M059J (cell line): ENCODE measurements around the gene SELP. TPM values are rescaled to one million over a fixed set of nuclear protein-coding genes. Genes with fewer than 3 reads are reported as not detected.
"Not testable (repeated sequence)": the region's sequence is repeated elsewhere in the genome, so short reads cannot be mapped to it uniquely, and the experiment has no call there.

Source experiments
- DNase-seq: peaks from one replicate; pipeline ENCODE4 v3.0.0-alpha.2; 2012; ENCODE audit warnings: low read depth
- total RNA-seq: library from RNA; depleted of rRNA; stranded (reverse); fragments of >200 nt; shearing (Covaris generic); gene quantifications from 2 replicates; pipeline ENCODE4 v1.2.3, GENCODE V29; 2014; rRNA removed

Gene SELP
- total RNA-seq: not detected in 2 replicates

DNA sequence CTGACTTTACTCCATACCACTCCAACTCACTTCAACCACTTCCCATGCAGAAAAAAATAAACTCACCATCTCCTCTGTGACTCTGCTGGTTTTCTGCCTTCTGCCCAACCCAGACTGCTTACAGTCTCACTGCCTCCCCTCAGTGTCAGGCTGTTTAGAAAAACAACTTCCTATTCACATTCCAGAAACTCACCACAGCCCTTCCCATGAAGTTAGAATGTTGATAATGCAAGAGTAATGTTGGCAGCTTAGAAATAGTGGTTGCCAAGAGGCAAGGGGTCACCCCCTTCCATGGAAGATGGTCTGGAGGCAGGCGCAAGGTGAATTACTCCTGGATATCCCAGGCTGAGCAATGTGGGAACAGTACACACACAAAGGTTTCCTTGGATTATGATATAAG lies at the start of gene SELP:
Gene SELP (minus strand): TSS at position 119 of the 400 bp plus-strand sequence. CDS start 50 bp downstream, at position 69.
- no peak for DNase-seq

DNA sequence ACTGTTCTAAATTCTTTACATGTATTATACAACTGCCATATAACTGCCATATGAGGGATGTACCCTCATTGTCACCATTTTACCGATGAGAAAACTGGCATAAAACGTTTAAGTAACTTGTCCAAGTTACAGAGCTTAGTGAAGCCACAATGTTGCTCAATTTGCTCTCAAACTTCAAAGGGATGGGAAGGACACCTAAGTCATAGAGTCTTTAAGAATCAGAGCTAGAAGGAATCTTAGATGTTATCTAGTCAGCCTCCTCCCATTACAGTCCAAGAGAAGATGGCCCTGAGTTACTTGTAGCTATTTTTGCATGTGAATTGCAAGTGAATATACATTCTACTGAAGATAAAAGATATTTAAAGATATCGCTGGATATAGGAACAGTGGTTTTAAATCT lies 49.8 kb upstream of the SELP start:
- DNase-seq: no peak

DNA sequence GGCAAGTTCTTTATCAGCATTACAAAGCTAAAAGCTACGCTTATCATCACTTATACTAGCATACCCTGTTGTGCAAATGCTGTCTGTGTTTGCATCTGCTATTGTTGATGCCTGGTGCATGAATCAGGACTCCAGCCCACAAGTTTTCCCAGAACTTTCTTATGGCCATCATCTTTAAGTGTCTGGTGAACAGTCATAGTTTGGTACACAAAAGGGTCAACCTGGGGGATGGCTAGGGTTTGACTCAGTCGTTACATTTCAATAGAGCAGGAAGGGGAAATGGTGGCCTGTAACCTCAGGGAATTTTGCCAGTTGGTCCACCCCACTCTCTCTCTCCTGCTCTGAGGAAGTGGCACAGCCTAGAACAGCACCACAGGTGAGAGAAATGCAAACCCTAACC lies 46.1 kb upstream of the SELP start:
- DNase-seq: peak; percentile 17

DNA sequence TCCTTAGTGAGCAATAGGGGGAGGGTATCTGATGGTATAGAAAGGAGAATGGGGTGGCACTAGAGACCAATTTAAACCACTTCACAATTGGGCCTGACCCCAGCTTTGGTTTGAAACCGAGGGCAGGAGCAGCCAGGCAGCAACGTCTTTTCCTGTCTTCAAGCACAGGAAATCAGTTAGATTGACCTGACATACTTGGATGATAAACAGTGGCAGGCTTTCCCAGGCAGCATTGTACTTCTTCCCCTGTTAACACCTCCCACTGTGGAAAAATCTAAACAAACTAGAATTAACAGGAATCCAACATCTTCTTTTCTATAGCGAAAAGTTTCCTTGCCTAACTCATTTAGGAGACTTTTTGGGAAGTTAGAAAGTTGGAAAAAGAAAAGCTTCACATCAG lies 40.9 kb upstream of the SELP start:
- no peak for DNase-seq

DNA sequence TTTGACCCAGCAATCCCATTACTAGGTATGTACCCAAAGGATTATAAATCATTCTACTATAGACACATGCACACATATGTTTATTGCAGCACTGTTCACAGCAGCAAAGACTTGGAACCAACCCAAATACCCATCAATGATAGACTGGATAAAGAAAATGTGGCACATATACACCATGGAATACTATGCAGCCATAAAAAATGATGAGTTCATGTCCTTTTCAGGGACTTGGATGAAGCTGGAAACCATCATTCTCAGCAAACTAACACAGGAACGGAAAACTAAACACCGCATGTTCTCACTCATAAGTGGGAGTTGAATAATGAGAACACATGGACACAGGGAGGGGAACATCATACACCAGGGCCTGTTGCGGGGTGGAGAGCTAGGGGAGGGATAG lies 40.3 kb upstream of the SELP start:
- not testable (repeated sequence) for DNase-seq

DNA sequence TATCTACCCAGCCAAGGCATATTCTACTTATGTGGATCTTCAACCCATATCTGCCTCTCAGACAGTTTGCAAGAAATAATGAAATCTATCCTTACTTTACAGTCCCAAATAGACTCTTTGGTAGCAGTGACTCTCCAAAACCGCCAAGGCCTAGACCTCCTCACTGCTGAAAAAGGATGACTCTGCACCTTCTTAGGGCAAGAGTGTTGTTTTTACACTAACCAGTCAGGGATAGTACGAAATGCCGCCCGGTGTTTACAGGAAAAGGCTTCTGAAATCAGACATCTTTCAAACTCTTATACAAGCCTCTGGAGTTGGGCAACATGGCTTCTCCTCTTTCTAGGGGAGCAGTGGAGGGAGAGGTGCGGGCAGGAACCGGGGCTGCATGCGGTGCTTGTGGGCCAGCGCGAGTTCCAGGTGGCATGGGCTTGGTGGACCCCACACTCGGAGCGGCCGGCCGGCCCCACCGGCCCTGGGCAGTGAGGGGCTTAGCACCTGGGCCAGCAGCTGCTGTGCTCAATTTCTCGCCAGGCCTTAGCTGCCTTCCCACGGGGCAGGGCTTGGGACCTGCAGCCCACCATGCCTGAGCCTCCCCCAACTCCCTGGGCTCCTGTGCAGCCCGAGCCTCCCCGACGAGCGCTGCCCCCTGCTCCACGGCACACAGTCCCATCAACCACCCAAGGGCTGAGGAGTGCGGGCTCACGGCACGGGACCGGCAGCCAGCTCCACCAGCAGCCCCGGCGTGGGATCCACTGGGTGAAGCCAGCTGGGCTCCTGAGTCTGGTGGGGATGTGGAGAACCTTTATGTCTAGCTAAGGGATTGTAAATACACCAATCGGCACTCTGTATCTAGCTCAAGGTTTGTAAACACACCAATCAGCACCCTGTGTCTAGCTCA lies 38.0 kb upstream of the SELP start:
- not testable (repeated sequence) for DNase-seq

DNA sequence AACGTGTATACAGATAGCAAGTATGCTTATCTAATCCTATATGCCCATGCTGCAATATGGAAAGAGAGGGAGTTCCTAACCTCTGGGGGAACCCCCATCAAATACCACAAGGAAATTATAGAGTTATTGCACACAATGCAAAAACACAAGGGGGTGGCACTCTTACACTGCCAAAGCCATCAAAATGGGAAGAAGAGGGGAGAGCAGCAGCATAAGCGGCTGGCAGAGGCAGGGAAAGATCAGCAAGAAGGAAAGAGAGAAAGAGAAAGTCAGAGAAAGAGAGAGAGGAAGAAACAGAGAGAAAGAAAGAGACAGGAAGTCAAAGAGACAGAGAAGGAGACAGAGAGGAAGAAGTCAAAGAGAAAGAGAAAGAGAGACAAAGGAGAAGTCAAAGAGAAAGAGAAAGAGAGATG lies 37.3 kb upstream of the SELP start:
- DNase-seq: not testable (repeated sequence)

DNA sequence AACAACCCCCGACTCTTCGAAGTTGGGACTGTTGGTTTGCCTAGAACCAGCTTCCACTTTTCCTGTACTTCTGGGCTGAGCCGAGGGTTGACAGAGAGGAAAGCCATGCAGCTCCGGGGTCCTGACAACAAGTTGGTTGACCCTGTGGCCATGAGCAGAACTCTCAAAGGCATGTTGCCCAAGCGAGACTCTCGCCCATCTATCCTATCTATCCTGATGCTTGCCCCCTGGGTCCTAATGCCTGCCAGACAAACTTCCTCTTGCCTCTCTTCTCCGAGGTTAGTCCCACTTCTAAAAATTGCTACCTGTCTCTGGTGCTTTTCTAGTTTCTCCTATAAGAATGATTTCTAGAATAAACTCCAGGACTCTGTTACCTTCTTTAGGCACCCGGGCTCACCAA lies 32.8 kb upstream of the SELP start:
- not testable (repeated sequence) for DNase-seq

DNA sequence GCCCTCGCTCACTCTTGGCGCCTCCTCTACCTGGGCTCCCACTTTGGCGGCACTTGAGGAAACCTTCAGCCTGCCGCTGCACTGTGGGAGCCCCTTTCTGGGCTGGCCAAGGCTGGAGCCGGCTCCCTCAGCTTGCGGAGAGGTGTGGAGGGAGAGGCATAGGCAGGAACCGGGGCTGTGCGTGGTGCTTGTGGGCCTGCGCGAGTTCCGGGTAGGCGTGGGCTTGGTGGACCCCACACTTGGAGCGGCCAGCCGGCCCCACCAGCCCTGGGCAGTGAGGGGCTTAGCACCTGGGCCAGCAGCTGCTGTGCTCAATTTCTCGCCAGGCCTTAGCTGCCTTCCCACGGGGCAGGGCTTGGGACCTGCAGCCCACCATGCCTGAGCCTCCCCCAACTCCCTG lies 31.1 kb upstream of the SELP start:
- not testable (repeated sequence) for DNase-seq

DNA sequence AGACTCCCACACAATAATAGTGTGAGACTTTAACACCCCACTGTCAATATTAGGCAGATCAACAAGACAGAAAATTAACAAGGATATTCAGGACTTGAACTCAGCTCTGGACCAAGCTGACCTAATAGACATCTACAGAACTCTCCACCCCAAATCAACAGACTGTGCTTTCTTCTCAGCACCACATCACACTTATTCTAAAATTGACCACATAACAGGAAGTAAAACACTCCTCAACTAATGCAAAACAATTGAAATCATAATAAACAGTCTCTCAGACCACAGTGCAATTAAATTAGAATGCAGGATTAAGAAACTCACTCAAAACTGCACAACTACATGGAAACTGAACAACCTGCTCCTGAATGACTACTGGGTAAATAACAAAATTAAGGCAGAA lies 28.9 kb upstream of the SELP start:
- DNase-seq: not testable (repeated sequence)

DNA sequence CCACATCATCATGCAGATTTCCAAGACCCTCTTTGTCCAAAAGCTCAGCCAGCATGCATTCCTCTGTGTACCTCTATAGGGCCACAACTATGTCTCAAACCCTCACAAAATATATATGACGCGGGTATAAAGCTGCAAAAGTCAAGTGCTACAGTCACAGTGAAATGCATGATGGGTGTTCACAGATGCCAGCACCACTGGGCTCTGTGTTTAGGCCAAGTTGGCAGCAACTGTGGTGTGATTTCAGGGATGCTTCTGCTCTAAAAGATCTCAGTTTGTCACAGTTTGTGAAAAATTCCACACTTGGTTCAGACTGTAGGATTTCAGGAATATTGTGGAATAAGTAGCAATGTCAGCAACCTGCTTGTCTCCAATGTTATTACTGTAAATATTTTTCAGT lies 23.9 kb upstream of the SELP start:
- DNase-seq: no peak

DNA sequence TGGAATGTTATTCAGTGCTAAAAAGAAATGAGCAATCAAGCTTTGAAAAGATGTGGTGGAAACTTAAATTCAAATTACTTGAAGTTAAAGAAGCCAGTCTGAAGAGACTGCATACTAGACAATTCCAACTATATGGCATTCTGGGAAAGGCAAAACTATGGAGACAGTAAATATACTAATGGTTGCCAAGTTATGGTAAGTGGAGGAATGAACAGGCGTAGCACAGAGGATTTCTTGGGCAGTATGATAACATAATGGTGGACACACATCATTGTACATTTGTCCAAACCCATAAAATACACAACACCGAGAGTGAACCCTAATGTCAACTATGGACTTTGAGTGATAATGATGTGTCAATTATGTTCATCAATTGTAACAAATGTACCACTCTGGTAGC lies 21.1 kb upstream of the SELP start:
- no peak for DNase-seq

DNA sequence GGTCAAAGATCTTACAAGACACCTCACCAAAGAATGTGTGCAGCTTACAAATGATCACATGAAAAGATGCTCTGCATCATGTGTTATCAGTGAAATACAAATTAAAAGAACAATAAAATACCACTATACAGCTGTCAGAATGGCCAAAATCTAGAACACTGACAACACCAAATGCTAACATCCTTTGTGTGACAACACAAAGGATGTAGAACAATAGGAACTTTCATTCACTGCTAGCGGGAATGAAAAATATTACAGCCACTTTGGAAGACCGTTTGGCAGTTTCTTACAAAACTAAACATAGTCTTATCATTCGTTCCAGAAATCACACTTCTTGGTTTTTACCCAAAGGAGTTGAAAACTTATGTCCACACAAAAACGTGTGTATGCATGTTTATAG lies 20.6 kb upstream of the SELP start:
- no peak for DNase-seq

DNA sequence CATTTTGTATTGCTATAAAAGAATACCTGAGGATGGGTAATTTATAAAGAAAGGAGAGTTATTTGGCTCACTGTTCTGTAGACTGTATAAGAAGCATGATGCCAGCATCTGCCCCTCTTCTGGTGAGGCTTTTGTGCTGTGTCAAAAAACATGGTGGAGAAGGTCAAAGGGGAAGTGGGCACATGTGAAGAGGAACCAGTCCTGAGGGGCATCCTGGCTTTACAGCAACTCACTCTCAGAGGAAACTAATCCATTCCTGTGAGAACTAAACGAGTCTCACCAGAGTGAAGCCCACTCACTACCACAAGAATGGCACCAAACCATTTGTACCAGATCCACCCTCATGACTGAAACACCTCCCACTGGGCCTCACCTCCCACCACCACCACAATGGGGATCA lies 18.8 kb upstream of the SELP start:
- no peak for DNase-seq

DNA sequence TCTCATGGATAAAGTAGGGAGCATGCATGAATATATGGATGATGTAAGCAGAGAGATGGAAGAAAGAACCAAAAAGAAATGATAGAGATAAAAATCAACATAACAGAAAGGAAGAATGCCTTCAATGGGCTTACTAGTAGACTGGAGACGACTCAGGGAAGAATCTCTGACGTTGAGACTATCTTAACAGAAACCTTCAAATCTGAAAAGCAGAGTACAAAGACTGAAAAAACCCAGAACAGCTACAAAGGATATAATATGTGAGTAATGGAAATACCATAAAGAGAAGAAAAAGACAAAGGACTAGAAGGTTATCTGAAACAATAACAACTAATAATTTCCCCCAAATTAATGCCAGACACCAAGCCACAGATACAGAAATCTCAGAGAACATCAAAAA lies 18.3 kb upstream of the SELP start:
- no peak for DNase-seq

DNA sequence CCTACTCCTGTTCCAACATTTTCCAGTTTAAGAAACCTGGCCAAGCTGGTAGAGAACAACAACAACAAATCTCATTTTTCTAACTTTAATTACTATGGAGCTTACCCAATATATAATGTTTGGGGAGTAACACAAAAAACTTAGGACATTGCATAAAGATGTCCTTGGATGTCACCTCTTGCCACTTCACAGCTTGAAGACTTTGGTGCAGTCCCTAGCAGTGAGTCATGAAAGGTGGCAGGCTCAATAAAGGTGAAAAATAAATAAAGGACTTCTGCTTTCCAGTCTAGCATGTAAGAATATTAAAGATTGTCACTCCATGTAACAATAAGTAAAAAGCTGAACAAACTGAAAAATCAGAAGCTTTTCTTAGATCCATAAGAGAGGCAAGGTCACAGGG lies 17.6 kb upstream of the SELP start:
- no peak for DNase-seq

DNA sequence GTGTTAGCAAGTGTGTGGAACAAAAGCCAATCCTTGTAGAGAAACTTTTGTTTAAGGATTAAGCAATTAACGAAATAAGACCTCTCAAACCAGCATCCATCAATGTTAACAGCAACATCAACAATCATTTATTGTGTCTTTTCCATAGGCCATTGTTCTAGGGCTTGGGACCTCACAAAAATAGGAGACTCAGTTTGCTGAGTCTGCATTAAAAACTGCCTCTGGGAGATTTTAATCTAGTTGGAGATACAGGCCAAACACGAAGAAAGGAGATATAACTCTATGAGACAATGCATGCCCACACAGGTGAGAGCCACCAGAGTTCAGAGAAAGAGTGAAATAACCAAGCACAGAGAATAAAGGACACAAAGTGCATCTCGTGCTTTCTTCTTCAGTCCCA lies 14.4 kb upstream of the SELP start:
- DNase-seq: no peak

DNA sequence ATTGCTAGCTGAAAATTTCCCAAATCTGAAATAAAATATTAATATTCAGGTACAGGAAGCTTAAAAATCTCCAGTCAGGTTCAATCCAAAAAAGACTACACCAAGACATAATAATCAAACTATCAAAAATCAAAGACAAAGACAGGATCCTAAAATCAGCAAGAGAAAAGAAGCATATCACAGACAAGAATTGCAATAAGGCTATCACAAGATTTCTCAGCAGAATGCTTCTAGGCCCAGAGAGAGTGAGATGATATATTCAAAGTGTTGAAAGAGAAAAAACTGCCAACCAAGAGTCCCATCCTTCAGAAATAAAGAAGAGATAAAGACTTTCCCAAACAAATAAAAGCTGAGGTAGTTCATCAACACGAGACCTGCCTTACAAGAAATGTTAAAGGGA lies 5.0 kb upstream of the SELP start:
- no peak for DNase-seq

DNA sequence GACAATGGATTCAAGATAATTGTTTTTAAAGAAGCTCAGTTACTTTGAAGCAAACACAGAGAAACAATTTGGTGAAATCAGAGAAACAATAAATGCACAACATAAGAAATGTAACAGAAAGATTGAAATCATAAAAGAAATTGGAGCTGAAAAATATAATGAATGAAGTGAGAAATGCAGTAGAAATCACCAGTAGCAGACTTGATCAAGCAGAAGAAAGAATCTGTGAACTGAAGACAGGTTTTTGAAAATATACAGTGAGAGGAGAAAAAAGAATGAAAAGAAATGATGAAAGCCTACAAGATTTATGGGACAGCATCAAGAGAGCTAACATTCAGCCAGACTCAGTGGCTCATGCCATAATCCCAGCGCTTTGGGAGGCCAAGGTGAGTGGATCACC lies 4.2 kb upstream of the SELP start:
- no peak for DNase-seq

DNA sequence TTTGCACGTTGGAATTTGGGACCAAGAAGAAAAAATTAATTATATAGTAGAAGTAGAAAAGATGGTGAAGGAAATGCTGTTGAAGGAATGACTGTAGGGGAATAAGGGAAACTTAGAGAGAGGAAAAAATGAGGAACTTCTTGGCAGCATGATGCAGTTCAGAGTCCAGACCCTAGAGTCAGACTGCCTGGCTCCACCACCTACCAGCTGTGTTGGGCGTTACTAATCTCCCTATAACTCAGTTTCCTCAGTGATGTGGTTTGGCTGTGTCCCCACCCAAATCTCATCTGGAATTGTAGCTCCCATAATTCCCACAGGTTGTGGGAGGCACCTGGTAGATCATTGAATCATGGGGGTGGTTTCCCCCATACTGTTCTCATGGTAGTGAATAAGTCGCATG lies 1.3 kb upstream of the SELP start:
- DNase-seq: no peak

DNA sequence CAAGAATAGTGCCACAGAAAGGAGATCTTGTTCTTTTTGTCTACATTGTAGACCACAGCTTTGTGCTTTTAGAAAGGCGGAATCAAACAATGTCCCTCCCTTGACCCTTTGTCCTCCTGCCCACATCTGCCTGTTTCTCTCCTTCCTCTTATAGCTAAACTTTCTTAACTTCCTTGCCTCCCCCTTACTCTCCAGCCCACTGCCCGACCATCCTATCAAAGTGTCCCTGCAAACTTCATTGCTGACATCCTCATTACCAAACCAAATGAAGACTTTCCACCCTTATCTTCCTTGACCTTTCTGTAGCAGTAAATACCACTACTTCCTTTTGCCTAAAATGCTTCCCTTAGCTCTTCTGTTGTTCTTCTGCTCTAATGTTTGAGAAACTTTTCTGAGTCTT lies 5.0 kb downstream of the SELP start:
- DNase-seq: no peak

DNA sequence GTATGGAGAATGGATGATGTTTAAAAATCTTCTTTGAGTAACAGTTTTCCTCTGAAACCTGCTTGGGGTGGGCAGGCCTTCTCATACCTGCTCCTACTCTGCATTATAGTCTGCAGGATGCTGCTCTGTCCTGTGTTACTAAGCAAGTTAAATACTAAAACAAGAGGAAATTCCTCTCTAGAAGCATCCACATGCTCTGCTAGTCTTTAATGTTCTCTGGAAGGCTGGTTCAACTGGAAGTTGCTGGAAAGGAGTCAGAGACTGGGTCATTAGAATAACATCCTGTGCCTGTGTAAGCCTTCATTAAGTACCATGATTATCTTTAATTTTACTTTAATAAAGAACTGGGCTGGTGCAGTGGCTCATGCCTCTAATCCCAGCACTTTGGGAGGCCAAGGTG lies 5.8 kb downstream of the SELP start:
- DNase-seq: no peak

DNA sequence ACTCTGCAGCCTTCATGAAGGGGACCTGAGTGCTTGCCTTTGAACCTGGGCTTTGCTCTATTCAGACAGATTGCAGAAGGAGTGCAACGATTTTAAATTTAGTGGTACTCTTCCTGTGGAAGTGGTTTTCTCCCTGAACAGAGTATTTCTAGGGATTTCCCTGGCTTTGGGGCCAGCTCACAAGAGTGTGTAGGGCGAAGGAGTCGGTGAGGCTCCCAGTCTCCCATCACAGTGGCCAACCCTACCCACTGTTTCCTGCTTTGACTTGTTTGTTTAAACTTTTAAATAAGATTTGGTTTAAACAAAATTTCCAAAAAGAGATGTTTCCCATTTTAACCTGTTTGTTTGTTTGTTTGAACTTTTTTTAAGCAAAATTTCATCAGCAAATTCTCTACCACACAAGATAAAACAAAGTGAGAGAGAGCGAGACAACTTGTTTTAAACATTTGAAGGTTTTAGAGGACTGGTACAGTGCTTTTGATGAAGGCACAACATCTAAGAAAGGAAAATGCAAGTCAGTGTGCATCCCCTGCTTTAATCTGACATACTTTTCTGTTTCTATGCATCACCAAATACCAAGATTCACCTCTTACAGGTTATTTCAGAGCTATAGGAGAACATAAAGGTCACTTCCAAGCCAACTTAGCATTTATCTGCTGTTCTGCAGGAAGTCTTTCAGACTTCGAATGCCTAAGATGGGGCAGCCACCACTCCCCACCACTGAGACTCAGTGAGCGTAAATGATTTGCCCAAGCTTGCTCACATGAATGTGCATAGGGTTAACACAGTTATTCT lies 6.6 kb downstream of the SELP start:
- no peak for DNase-seq
